CD4-positive, alpha-beta T cell (primary cell): ENCODE results near the gene MRPL20. TPM values are rescaled to one million over a fixed set of nuclear protein-coding genes. Genes with fewer than 3 reads are reported as not detected.

Source experiments
- ATAC-seq: fragments of 200-7000 bp; cut with Tn5 transposase; one replicate; pipeline ENCODE4 v1.10.0; 2022; ENCODE audit warnings: mild to moderate bottlenecking; ENCODE audit not compliant: poor library complexity
- CTCF ChIA-PET: fragments of 350-600 bp; sonication (Branson Sonifier 250); formaldehyde crosslinking; loops from one replicate; lab custom pipeline; 2021; ENCODE audit warnings: antibody characterized with exemption, inconsistent platforms; lab: Charles Lee
- POLR2A ChIA-PET: fragments of 350-600 bp; sonication (Branson Sonifier 250); formaldehyde crosslinking; loops from one replicate; lab custom pipeline; 2021; ENCODE audit warnings: antibody characterized with exemption, inconsistent platforms; lab: Charles Lee
- DNase-seq, 14 experiments: peaks; one replicate each; pipeline ENCODE4 v3.0.0-alpha.2; 2013 to 2020; ENCODE audit warnings: mixed read lengths in 2 of 14
- H3K27ac ChIP-seq, 2 donors: one replicate each; pipeline versions ENCODE4 v1.5.1 to v1.7.0; 2013; ENCODE audit warnings: low read length in 2 of 2, low read depth in 1 of 2, mild to moderate bottlenecking in 1 of 2
- H3K27me3 ChIP-seq, 2 experiments: 1 replicate in 1 of 2; 2 replicates in 1 of 2; pipeline versions ENCODE4 v1.6.1 to v1.7.0; 2013; ENCODE audit warnings: low read length in 2 of 2, control low read depth in 1 of 2, mild to moderate bottlenecking in 1 of 2, moderate library complexity in 1 of 2; ENCODE audit not compliant: insufficient read depth in 2 of 2, control insufficient read depth in 1 of 2
- H3K36me3 ChIP-seq: one replicate; pipeline ENCODE4 v1.6.1; 2013; ENCODE audit warnings: low read length, control low read depth; ENCODE audit not compliant: insufficient read depth
- H3K4me1 ChIP-seq: one replicate; pipeline ENCODE4 v1.6.1; 2013; ENCODE audit warnings: low read length, control low read depth; ENCODE audit not compliant: insufficient read depth
- H3K4me3 ChIP-seq: one replicate; pipeline ENCODE4 v1.5.1; 2013; ENCODE audit warnings: mild to moderate bottlenecking, low read length, moderate library complexity
- H3K9me3 ChIP-seq, 2 experiments: 1 replicate in 1 of 2; 2 replicates in 1 of 2; pipeline versions ENCODE4 v1.6.1 to v1.7.0; 2013; ENCODE audit warnings: low read length in 2 of 2, mild to moderate bottlenecking in 2 of 2, control low read depth in 1 of 2, moderate library complexity in 1 of 2; ENCODE audit not compliant: control insufficient read depth in 1 of 2, insufficient read depth in 1 of 2
- H3K27ac Mint-ChIP-seq: one replicate; pipeline ENCODE4 v1.8.0; 2020; ENCODE audit warnings: mixed read lengths
- H3K27me3 Mint-ChIP-seq: one replicate; pipeline ENCODE4 v1.8.0; 2021; ENCODE audit warnings: mixed read lengths
- H3K36me3 Mint-ChIP-seq: one replicate; pipeline ENCODE4 v1.8.0; 2021; ENCODE audit warnings: low read depth, mixed read lengths
- H3K4me1 Mint-ChIP-seq: one replicate; pipeline ENCODE4 v1.8.0; 2021; ENCODE audit warnings: low read depth, mixed read lengths
- H3K4me3 Mint-ChIP-seq: one replicate; pipeline ENCODE4 v1.8.0; 2020; ENCODE audit warnings: mild to moderate bottlenecking, mixed read lengths
- H3K9me3 Mint-ChIP-seq: one replicate; pipeline ENCODE4 v1.8.0; 2020; ENCODE audit warnings: mixed read lengths
- intact Hi-C, 2 experiments: fragments of 100-400 bp; cut with DNase I in 1 of 2; cut with micrococcal nuclease in 1 of 2; formaldehyde crosslinking; loops; one replicate each; pipeline versions ENCODE4 v1.15.1 to v1.9.0; 2023 to 2025; cut with DNase I, micrococcal nuclease
- total RNA-seq, 174 experiments: library from RNA in 2 of 174; stranded (reverse) in 2 of 174; gene quantifications; one replicate each; pipeline ENCODE4 v1.2.3 and lab custom pipeline; 2021 to 2026
- TF ChIP-seq, protein P1 (sequence below): fragments of 200-600 bp; IDR thresholded peaks from one replicate; pipeline ENCODE4 v1.8.0; 2022; ENCODE audit warnings: antibody characterized with exemption, mild to moderate bottlenecking

Gene MRPL20
- total RNA-seq, 2 experiments from 2014 or later = 99.9 to 103 TPM

DNA sequence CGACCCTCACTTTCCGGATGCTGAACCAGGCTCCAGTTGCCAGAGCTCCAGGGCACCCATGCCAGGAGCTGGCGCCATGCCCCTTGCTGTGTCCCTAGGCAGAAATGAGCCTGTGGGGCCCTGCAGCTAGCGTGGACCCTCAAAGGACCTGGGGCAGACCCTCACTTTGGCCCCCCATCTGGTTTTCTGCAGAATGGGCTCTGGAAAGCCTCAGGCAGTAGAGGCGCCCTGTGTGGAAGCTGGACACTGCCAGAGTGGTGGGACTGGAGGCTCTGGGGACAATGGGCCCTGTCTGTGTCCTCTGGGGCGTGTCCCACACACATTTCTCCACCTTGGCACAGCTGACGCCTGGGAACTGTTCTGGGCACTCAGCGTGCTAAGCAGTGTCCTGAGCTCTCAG lies 25.8 kb downstream of the MRPL20 start:
- Mint-ChIP-seq H3K36me3 (peaks cover 7% of the 10 kb centered on the region), H3K27ac (no peak overlapping the region), H3K27me3 (no peaks in the 10 kb centered on the region), H3K9me3 (no peaks in the 10 kb centered on the region), H3K4me3 (no peak overlapping the region), H3K4me1 (no peaks in the 10 kb centered on the region)
- intact Hi-C loops = no loop called here
- Histone ChIP-seq H3K36me3 (peaks cover 12% of the 10 kb centered on the region), H3K27me3 (no peaks in the 10 kb centered on the region), H3K4me1 (peaks cover under 1% of the 10 kb centered on the region), H3K27ac (no peak overlapping the region), H3K9me3 (no peaks in the 10 kb centered on the region), H3K4me3 (no peak overlapping the region)
- CTCF ChIA-PET = no interaction called here
- no peak for ATAC-seq
- POLR2A ChIA-PET = interaction anchor here (0.6 kb wide), 1 partner anchor 40 kb away, joined by 4 read pairs; the partner anchor contains the start of gene ANKRD65
- TF ChIP-seq, protein P1, sequence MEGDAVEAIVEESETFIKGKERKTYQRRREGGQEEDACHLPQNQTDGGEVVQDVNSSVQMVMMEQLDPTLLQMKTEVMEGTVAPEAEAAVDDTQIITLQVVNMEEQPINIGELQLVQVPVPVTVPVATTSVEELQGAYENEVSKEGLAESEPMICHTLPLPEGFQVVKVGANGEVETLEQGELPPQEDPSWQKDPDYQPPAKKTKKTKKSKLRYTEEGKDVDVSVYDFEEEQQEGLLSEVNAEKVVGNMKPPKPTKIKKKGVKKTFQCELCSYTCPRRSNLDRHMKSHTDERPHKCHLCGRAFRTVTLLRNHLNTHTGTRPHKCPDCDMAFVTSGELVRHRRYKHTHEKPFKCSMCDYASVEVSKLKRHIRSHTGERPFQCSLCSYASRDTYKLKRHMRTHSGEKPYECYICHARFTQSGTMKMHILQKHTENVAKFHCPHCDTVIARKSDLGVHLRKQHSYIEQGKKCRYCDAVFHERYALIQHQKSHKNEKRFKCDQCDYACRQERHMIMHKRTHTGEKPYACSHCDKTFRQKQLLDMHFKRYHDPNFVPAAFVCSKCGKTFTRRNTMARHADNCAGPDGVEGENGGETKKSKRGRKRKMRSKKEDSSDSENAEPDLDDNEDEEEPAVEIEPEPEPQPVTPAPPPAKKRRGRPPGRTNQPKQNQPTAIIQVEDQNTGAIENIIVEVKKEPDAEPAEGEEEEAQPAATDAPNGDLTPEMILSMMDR = no peak
- no peak for DNase-seq

DNA sequence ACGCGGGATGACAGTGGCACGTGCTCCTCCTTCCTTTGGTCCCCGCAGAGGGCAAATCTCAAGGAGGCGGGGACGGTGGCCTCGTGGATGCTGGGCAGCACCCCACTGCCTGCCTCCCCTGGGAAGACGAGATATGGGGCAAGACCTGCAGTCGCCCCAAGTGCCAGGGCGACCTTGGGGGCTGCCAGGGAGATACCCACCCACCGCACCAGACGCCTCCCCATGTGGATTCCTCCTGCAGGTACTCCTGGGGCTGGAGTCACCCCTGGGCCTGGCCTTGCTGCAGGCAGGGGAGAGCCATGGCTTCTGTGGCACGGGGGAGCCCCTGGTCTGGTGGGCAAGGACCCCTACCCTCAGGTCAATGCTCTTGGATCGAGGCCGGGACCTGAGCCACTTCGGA lies 26.2 kb downstream of the MRPL20 start:
- Mint-ChIP-seq H3K27ac (no peak overlapping the region), H3K4me1 (no peaks in the 10 kb centered on the region), H3K4me3 (no peak overlapping the region), H3K9me3 (no peaks in the 10 kb centered on the region), H3K36me3 (peaks cover 3% of the 10 kb centered on the region), H3K27me3 (no peaks in the 10 kb centered on the region)
- TF ChIP-seq, protein P1 = no peak
- no peaks in the 10 kb centered on the region for H3K27me3 ChIP-seq
- H3K9me3 ChIP-seq = no peaks in the 10 kb centered on the region
- CTCF ChIA-PET = no interaction called here
- H3K4me1 ChIP-seq = peaks cover 5% of the 10 kb centered on the region
- POLR2A ChIA-PET = interaction anchor here (0.6 kb wide), 1 partner anchor 40 kb away, joined by 4 read pairs; the partner anchor contains the start of gene ANKRD65
- no peak overlapping the region for H3K27ac ChIP-seq
- intact Hi-C loops = no loop called here
- H3K36me3 ChIP-seq = peaks cover 8% of the 10 kb centered on the region
- DNase-seq = no peak
- ATAC-seq = no peak
- no peak overlapping the region for H3K4me3 ChIP-seq

DNA sequence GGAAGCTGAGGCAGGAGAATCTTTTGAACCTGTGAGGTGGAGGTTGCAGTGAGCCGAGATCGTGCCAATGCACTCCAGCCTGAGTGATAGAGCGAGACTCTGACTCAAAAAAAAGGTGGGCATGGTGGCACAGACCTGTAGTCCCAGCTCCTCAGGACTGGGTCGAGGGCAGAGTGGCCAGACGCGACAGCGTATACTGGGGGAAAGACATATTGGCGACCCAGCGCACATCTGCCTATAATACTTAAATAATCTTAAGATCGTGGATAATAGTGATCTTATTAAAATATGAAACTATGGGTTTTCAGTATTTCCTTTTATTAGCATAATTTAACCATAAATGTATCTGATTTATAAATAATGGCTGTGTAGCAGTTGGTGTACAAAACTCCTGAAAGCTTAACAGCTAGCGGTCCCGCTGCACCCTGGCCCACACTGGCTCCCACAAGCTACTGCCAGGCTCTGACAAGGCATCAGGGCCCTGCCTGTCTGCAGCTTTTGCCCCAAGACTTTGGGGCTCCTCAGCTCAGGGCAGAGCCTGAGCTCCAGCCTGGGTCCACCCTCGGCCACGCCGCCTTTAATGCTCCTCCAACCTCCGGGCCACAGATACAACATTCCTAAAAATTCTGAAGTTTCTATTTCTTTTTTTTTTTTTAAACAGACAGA lies 29.4 kb downstream of the MRPL20 start:
- Mint-ChIP-seq H3K4me3 (no peak overlapping the region), H3K9me3 (no peaks in the 10 kb centered on the region), H3K27me3 (no peaks in the 10 kb centered on the region), H3K36me3 (peaks cover 10% of the 10 kb centered on the region), H3K4me1 (peaks cover 19% of the 10 kb centered on the region), H3K27ac (no peak overlapping the region)
- TF ChIP-seq, protein P1 = no peak
- Histone ChIP-seq H3K27me3 (no peaks in the 10 kb centered on the region), H3K9me3 (no peaks in the 10 kb centered on the region), H3K4me3 (no peak overlapping the region), H3K4me1 (peaks cover 30% of the 10 kb centered on the region), H3K36me3 (peaks cover 8% of the 10 kb centered on the region), H3K27ac (no peak overlapping the region)
- ATAC-seq (no peak), DNase-seq (no peak)
- CTCF ChIA-PET = no interaction called here
- POLR2A ChIA-PET = interaction anchor here (1.5 kb wide), 1 partner anchor 21 kb away, joined by 7 read pairs; the partner anchor contains the start of gene CCNL2
- intact Hi-C loops = loop anchor here in 1 of 2 experiments (10.0 kb wide), 1 partner anchor 73 kb away; the partner anchor contains the start of genes ACAP3 and PUSL1
